ENCODE data around the gene CHCHD1. TPM values are rescaled to one million over a fixed set of nuclear protein-coding genes. Genes with fewer than 3 reads are reported as not detected.
"Not testable (repeated sequence)": the region's sequence is repeated elsewhere in the genome, so short reads cannot be mapped to it uniquely, and the experiment has no call there.

CHCHD1 gene
- total RNA-seq, 1 donor from 2014 or later = 19.4 TPM

DNA sequence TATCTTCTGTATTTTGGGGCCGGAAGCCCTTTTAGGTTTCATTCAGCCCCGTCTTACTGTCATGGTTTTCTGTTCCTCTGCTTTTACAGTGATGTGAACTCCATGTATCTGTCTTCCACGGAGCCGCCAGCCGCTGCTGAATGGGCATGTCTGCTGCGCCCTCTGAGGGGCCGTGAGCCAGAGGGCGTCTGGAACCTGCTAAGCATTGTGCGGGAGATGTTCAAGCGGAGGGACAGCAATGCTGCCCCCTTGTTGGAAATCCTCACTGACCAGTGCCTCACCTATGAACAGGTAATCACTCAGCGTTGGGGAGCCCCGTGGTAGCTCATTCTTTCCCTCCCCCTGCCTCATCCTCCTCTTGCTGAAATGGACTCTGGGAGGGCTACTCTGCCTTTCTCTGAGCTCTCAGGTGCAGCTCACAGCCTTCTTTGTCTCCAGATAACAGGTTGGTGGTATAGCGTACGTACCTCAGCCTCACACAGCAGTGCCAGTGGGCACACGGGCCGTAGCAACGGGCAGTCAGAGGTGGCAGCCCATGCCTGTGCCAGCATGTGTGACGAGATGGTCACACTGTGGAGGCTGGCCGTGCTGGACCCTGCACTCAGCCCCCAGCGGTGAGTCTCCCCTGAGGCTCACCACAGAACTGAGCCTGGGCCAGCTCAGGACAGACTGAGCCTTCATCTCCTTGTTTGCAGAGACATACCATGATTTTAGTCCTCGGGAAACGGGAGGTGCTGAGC lies 9.2 kb downstream of the CHCHD1 start:
- intact Hi-C loops (cut with DNase I) = no loop called here
- H3K27ac ChIP-seq = no peak overlapping the region
- no peaks in the 10 kb centered on the region for H3K27me3 ChIP-seq
- no peaks in the 10 kb centered on the region for H3K9me3 ChIP-seq
- ATAC-seq (no peak), DNase-seq (no peak)
- TF ChIP-seq, protein P1, sequence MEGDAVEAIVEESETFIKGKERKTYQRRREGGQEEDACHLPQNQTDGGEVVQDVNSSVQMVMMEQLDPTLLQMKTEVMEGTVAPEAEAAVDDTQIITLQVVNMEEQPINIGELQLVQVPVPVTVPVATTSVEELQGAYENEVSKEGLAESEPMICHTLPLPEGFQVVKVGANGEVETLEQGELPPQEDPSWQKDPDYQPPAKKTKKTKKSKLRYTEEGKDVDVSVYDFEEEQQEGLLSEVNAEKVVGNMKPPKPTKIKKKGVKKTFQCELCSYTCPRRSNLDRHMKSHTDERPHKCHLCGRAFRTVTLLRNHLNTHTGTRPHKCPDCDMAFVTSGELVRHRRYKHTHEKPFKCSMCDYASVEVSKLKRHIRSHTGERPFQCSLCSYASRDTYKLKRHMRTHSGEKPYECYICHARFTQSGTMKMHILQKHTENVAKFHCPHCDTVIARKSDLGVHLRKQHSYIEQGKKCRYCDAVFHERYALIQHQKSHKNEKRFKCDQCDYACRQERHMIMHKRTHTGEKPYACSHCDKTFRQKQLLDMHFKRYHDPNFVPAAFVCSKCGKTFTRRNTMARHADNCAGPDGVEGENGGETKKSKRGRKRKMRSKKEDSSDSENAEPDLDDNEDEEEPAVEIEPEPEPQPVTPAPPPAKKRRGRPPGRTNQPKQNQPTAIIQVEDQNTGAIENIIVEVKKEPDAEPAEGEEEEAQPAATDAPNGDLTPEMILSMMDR (IDR thresholded peaks at IDR 0.05) = no peak
- H3K4me1 ChIP-seq = peaks cover 18% of the 10 kb centered on the region
- H3K36me3 ChIP-seq = peaks cover 72% of the 10 kb centered on the region
- no peak overlapping the region for H3K4me3 ChIP-seq

DNA sequence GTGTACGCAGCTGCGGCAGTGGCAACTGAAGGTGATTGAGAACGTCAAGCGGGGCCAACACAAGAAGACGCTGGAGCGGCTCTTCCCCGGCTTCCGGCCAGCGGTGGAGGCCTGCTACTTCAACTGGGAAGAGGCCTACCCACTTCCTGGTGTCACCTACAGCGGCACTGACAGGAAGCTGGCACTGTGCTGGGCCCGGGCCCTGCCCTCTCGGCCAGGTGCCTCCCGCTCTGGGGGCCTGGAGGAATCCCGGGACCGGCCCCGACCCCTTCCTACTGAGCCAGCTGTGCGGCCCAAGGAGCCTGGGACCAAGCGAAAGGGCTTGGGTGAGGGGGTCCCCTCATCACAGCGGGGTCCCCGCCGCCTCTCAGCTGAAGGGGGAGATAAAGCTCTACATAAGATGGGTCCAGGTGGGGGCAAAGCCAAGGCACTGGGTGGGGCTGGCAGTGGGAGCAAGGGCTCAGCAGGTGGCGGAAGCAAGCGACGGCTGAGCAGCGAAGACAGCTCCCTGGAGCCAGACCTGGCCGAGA lies 10.1 kb downstream of the CHCHD1 start:
- TF ChIP-seq, protein P1 (IDR thresholded peaks at IDR 0.05) = no peak
- intact Hi-C loops (cut with DNase I) = no loop called here
- no peak for ATAC-seq
- peaks cover 11% of the 10 kb centered on the region for H3K4me1 ChIP-seq
- no peak overlapping the region for H3K27ac ChIP-seq
- H3K9me3 ChIP-seq = no peaks in the 10 kb centered on the region
- H3K36me3 ChIP-seq = peaks cover 81% of the 10 kb centered on the region
- DNase-seq = no peak
- no peak overlapping the region for H3K4me3 ChIP-seq
- no peaks in the 10 kb centered on the region for H3K27me3 ChIP-seq

DNA sequence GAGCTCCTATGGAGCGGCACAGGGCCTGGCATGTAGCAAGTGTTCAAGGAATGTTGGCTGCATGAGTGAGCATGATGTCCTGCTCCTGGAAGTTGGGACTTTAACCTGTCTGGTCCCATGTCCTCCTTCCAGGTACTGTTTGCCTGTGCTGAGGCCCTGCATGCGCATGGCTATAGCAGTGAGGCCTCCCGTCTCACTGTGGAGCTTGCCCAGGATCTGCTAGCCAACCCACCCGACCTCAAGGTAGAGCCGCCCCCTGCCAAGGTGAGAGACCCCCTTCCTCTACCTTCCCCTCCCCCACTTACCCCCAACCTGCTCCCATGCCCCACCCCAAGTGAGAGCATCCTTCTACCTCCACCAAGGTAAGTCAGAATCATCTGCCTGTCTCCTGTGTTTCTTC lies 11.6 kb downstream of the CHCHD1 start:
- Histone ChIP-seq H3K4me1 (no peaks in the 10 kb centered on the region), H3K4me3 (no peak overlapping the region), H3K27ac (no peak overlapping the region), H3K9me3 (no peaks in the 10 kb centered on the region), H3K27me3 (no peaks in the 10 kb centered on the region), H3K36me3 (peaks cover 96% of the 10 kb centered on the region)
- peak; percentile 27 for DNase-seq
- no peak for ATAC-seq
- intact Hi-C loops (cut with DNase I) = no loop called here
- TF ChIP-seq, protein P1 (IDR thresholded peaks at IDR 0.05) = no peak

GRCh38 chr10:73795491-73795890 lies 13.6 kb downstream of the CHCHD1 start:
- H3K27ac ChIP-seq; ATAC-seq; H3K9me3 ChIP-seq; H3K27me3 ChIP-seq; H3K4me1 ChIP-seq; H3K4me3 ChIP-seq; intact Hi-C loops (cut with DNase I): not testable (repeated sequence)
- DNase-seq = peak; percentile 13
- peaks cover 99% of the 10 kb centered on the region for H3K36me3 ChIP-seq

DNA sequence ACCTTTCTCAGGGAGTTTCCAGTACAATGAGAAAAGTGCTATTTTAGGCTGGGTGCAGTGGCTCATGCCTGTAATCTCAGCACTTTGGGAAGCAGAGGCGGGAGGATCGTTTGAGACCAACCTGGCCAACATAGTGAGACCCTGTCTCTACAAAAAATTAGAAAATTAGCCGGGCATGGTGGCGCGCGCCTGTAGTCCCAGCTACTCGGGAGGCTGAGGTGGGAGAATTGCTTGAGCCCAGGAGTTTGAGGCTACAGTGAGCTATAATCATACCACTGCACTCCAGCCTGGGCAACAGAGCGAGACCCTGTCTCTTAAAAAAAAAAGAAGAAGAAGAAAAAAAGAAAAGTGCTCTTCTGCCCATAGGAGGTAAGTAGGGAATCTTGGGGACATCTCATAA lies 14.2 kb downstream of the CHCHD1 start:
- DNase-seq = peak; percentile 10
- H3K27ac ChIP-seq; H3K9me3 ChIP-seq; ATAC-seq; H3K4me3 ChIP-seq; intact Hi-C loops (cut with DNase I); H3K27me3 ChIP-seq; H3K4me1 ChIP-seq: not testable (repeated sequence)
- H3K36me3 ChIP-seq = peaks cover 99% of the 10 kb centered on the region

DNA sequence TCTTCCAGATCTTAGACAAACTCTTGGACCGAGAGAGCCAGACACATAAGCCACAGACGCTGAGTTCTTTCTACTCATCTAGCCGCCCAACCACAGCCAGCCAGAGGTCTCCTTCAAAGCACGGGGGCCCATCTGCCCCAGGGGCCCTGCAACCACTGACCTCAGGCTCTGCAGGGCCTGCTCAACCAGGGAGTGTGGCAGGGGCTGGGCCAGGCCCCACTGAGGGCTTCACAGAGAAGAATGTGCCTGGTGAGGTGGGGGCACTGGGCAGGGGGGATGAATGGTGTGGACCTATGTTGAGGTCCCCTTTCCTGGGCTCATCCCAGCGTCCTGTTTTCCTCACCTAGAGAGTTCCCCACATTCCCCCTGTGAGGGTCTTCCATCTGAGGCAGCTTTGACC lies 14.9 kb downstream of the CHCHD1 start:
- TF ChIP-seq, protein P1 (IDR thresholded peaks at IDR 0.05) = no peak
- ATAC-seq = no peak
- no peaks in the 10 kb centered on the region for H3K9me3 ChIP-seq
- H3K4me3 ChIP-seq = no peak overlapping the region
- peak; percentile 37 for DNase-seq
- intact Hi-C loops (cut with DNase I) = no loop called here
- peaks cover 99% of the 10 kb centered on the region for H3K36me3 ChIP-seq
- H3K27ac ChIP-seq = no peak overlapping the region
- no peaks in the 10 kb centered on the region for H3K27me3 ChIP-seq
- no peaks in the 10 kb centered on the region for H3K4me1 ChIP-seq

Measured in upper lobe of right lung (tissue), 1 donor.